Astrocyte of the spinal cord (primary cell): ENCODE results near the gene PLD1.

Experiments
- DNase-seq: peaks from one replicate; pipeline ENCODE4 v3.0.0; 2011; ENCODE audit warnings: low read depth, low spot score
- H3K4me3 ChIP-seq: 2 replicates; pipeline ENCODE4 v1.5.1; 2011; ENCODE audit warnings: low read depth, mild to moderate bottlenecking, low read length, moderate library complexity
- in situ Hi-C: cut with HindIII; loops from 2 replicates; pipeline ENCODE4 v1.10.0; 2017; ENCODE audit warnings: low sequenced_read_pairs
- TF ChIP-seq, protein P1 (sequence below): IDR thresholded peaks from 2 replicates; pipeline ENCODE4 v1.5.1; 2012; ENCODE audit warnings: low read depth, mild to moderate bottlenecking, low read length, inconsistent platforms

The PLD1 gene

DNA sequence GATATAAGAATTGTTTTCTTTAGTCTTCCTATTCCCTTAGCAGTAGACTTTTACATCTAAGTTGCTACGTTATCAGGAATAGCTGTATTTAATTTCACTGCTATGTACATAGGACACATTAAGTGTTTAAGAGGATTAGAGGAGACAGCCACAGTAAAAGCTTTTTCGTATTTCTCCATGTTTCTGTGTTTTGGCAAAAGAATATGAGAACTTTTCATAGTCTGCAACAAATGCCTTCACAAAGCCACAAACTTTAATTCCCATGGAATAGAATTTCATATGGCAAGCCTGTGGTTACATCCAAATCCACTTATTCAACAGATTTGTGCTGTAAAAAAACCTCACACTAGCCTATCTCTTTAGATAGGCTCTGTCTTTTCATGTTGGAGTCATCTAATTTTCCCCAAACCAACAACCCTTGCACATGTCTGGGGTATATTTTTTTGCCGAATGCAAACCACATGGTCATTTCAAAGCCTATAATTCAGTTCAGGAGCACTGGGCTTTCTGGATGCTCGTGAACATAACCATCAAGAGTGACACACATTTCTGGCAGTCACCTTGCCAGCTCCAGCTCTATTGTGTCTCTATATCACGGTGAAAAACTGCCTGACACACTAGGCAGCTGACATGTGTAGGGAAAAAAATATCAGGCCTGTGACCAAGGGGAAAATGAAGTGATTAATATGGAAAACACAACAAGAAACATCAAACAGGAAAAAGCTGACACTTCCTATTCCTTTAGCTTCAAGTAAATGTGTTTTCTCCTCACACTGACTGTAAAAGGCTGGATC lies 19.2 kb downstream of the PLD1 start:
- DNase-seq, result peak; percentile 84
- in situ Hi-C loops, result no loop called here
- TF ChIP-seq, protein P1, sequence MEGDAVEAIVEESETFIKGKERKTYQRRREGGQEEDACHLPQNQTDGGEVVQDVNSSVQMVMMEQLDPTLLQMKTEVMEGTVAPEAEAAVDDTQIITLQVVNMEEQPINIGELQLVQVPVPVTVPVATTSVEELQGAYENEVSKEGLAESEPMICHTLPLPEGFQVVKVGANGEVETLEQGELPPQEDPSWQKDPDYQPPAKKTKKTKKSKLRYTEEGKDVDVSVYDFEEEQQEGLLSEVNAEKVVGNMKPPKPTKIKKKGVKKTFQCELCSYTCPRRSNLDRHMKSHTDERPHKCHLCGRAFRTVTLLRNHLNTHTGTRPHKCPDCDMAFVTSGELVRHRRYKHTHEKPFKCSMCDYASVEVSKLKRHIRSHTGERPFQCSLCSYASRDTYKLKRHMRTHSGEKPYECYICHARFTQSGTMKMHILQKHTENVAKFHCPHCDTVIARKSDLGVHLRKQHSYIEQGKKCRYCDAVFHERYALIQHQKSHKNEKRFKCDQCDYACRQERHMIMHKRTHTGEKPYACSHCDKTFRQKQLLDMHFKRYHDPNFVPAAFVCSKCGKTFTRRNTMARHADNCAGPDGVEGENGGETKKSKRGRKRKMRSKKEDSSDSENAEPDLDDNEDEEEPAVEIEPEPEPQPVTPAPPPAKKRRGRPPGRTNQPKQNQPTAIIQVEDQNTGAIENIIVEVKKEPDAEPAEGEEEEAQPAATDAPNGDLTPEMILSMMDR, result no peak
- no peak overlapping the region for H3K4me3 ChIP-seq

DNA sequence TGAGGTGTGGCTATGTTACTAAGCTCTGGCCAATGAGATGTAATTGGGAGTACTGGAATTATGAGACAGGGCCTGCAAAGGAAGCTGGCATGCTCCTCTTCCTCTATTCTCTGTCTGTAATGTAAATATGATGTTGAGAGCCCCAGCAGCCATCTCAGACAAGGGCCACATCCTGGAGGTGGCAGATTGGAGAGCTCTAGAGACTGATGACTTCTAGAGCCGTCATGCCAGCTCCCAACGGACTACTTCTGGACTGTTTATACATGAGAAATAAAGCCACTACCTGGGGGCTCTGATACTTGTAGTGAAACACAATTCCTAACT lies 19.7 kb downstream of the PLD1 start:
- TF ChIP-seq, protein P1, result no peak
- in situ Hi-C loops, result no loop called here
- H3K4me3 ChIP-seq, result no peak overlapping the region
- DNase-seq, result no peak

DNA sequence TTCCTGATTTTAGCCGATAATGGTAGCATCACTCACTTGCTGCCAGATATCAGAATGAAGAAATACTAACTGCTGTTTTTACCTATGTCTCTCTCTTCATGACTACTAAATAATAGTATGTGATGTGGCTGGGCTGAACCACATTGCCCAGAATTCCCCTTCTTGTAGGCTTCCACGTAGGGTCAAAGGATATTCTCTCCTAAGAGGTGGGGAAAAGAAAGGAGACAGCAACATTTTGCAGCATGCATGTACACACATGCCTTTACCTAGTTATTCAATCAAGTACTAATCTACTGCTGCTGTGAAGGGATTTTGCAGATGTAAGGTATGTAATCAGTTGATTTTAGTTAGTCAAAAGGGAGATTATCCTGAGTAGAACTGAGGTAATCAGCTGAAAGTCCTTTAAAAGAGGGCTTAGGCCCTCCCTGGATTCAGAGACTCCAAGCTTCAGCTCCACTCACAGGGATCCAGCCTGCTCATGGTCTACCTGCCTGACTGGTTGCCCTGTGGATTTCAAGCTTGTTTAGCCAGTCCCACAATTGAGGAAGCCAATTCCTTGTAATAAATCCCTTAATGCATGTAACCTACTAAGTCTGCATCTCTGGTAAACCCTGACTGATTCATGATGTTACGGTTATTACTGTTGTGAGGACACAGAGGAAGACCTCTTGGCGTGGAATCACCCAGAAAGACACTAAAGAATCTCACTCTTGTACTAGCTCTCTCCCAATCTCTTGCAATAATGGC lies 20.4 kb downstream of the PLD1 start:
- no peak for DNase-seq
- in situ Hi-C loops, result no loop called here
- TF ChIP-seq, protein P1, result no peak
- H3K4me3 ChIP-seq, result no peak overlapping the region

DNA sequence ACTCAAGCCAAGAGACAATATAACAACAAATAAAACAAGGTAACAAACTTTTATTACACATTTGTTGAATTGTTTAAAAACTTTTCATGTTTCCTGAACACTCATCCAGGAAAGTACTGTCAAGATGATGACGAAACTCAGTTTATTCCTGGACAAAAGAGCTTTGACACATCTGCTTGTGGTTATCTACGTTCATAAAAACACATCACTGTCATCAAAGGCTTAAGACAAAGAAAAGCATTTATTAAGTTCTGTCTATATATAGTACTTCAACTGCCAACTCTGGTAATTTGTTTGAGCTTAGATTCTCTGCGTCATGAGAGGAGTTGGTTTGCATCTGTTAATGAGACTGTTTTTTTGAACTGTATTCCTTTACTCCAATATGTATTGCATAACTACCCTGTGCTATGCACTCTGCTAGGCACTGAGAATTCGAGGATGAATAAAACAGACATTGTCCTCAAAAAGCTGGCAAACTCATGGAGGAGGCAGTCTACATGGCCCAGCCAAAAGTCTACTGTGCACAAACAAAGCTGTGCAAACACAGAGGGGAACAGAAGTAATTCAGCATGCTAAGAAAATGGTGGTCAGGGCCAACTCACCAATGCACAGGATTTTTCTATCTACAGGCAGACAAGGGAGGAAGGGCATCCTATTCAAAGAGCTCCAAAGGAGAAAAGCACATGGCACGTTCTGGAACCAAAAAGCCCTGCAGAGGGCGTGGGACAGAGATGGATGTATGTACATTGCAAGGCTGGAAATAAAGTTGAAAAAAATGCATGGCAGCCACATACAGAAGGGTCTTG lies 21.5 kb downstream of the PLD1 start:
- peak; percentile 90 for DNase-seq
- in situ Hi-C loops, result no loop called here
- TF ChIP-seq, protein P1, result peak; percentile 19
- H3K4me3 ChIP-seq, result no peak overlapping the region

DNA sequence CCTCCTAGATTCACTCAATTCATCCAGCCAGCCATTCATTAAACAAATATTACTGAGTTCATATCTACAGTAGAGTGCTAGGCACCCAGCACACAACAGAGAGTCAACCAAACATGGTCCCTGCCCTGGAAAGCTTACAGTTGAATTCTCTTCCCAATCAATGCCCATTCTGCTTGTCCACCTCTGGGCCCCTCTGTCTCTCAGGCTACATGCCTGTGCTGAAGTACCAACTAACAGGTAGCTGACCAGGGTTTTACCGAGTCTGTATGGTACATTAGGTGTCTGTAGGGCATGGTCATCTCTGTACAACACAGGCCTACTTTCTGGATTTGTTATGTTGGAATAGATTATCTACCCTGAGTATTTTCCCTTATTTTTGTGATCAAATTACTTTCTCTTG lies 23.3 kb downstream of the PLD1 start:
- no peak overlapping the region for H3K4me3 ChIP-seq
- DNase-seq, result no peak
- in situ Hi-C loops, result no loop called here
- TF ChIP-seq, protein P1, result no peak

DNA sequence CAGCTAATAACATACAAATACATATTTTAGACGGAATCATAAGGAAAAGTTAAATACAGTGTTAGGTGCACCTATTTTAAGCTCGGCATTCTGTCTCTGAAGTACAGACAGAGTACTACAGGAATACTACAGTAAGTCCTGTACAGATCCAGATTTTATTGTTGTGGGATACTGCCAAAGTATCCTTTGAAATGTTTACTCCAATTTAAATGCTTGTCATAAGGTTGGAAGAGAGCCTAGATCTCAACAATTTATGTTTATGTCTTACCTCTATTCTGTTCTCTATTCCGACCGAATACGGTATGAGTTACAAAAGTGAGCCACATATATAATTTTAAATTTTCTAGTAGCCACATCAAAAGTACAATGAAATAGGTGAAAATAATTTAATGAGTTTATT lies 25.3 kb downstream of the PLD1 start:
- no peak for DNase-seq
- H3K4me3 ChIP-seq, result no peak overlapping the region
- TF ChIP-seq, protein P1, result no peak
- in situ Hi-C loops, result no loop called here
